Measurements from ENCODE around the gene MXRA7. TPM values are rescaled to one million over a fixed set of nuclear protein-coding genes. Genes with fewer than 3 reads are reported as not detected.
"Not testable (repeated sequence)": the region's sequence is repeated elsewhere in the genome, so short reads cannot be mapped to it uniquely, and the experiment has no call there.

MXRA7 gene
- total RNA-seq, 1 donor from 2014 or later = 187 TPM

GRCh38 chr17:76723812-76724211 is 13.0 kb upstream of the MXRA7 start:
- peaks cover 27% of the 10 kb centered on the region for H3K4me1 Mint-ChIP-seq (ENCODE audit: unreplicated experiment)
- no peaks in the 10 kb centered on the region for H3K9me3 Mint-ChIP-seq (ENCODE audit: unreplicated experiment)
- H3K4me3 Mint-ChIP-seq (ENCODE audit: unreplicated experiment) = no peak overlapping the region
- no peak for TF ChIP-seq CTCF (IDR thresholded peaks at IDR 0.05)
- no peak overlapping the region for H3K27ac Mint-ChIP-seq (ENCODE audit: unreplicated experiment)
- H3K27me3 Mint-ChIP-seq (ENCODE audit: unreplicated experiment) = no peaks in the 10 kb centered on the region
- H3K36me3 Mint-ChIP-seq (ENCODE audit: unreplicated experiment) = peaks cover 33% of the 10 kb centered on the region
- DNase-seq (ENCODE audit: extremely low spot score, unreplicated experiment) = no peak

- not testable (repeated sequence) for H3K9me3 Mint-ChIP-seq (ENCODE audit: unreplicated experiment); H3K27me3 Mint-ChIP-seq (ENCODE audit: unreplicated experiment); DNase-seq (ENCODE audit: extremely low spot score, unreplicated experiment); H3K4me3 Mint-ChIP-seq (ENCODE audit: unreplicated experiment); H3K27ac Mint-ChIP-seq (ENCODE audit: unreplicated experiment)
- peaks cover 19% of the 10 kb centered on the region for H3K4me1 Mint-ChIP-seq (ENCODE audit: unreplicated experiment)
- peaks cover 40% of the 10 kb centered on the region for H3K36me3 Mint-ChIP-seq (ENCODE audit: unreplicated experiment)
Observed at GRCh38 chr17:76722977-76723376, 12.2 kb upstream of the MXRA7 start.

GRCh38 chr17:76722279-76722678 is 11.5 kb upstream of the MXRA7 start:
- DNase-seq (ENCODE audit: extremely low spot score, unreplicated experiment) = no peak

GRCh38 chr17:76721463-76721862 is 10.7 kb upstream of the MXRA7 start:
- Mint-ChIP-seq H3K27me3 (ENCODE audit: unreplicated experiment) (no peaks in the 10 kb centered on the region), H3K36me3 (ENCODE audit: unreplicated experiment) (peaks cover 44% of the 10 kb centered on the region), H3K4me1 (ENCODE audit: unreplicated experiment) (peaks cover 17% of the 10 kb centered on the region), H3K27ac (ENCODE audit: unreplicated experiment) (peak overlapping the region; percentile 13), H3K4me3 (ENCODE audit: unreplicated experiment) (no peak overlapping the region), H3K9me3 (ENCODE audit: unreplicated experiment) (no peaks in the 10 kb centered on the region)
- TF ChIP-seq CTCF (IDR thresholded peaks at IDR 0.05) = no peak
- DNase-seq (ENCODE audit: extremely low spot score, unreplicated experiment) = no peak

More at GRCh38 chr17:76722279-76722678, 11.5 kb upstream of the MXRA7 start:
- Mint-ChIP-seq H3K4me1 (ENCODE audit: unreplicated experiment) (peaks cover 13% of the 10 kb centered on the region), H3K9me3 (ENCODE audit: unreplicated experiment) (no peaks in the 10 kb centered on the region), H3K36me3 (ENCODE audit: unreplicated experiment) (peaks cover 43% of the 10 kb centered on the region), H3K27me3 (ENCODE audit: unreplicated experiment) (no peaks in the 10 kb centered on the region), H3K27ac (ENCODE audit: unreplicated experiment) (peak overlapping the region; percentile 23), H3K4me3 (ENCODE audit: unreplicated experiment) (no peak overlapping the region)
- TF ChIP-seq CTCF (IDR thresholded peaks at IDR 0.05) = no peak

DNA sequence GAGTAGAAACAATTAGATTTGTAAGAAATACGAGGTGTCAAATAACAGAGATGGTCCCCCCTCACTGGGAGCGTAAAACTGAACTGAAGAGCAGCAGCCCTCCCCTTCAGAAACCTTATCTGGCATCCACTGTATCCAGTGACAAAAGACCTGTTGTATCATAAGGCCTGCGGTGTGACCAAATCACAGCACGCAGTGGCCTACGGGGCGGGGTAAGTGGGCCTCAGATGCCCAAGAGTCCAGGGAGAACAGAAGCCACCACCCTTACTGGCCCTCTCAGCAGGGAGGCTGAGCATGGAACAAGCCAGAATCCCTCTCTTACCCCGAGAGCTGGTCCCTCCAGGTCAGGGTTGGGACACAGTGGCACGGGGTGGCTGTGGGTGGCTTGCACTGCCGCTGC is 10.2 kb upstream of the MXRA7 start:
- Mint-ChIP-seq H3K4me1 (ENCODE audit: unreplicated experiment) (peaks cover 23% of the 10 kb centered on the region), H3K9me3 (ENCODE audit: unreplicated experiment) (no peaks in the 10 kb centered on the region), H3K27me3 (ENCODE audit: unreplicated experiment) (no peaks in the 10 kb centered on the region), H3K4me3 (ENCODE audit: unreplicated experiment) (no peak overlapping the region), H3K27ac (ENCODE audit: unreplicated experiment) (peak overlapping the region; percentile 16), H3K36me3 (ENCODE audit: unreplicated experiment) (peaks cover 47% of the 10 kb centered on the region)
- DNase-seq (ENCODE audit: extremely low spot score, unreplicated experiment) = no peak
- no peak for TF ChIP-seq CTCF (IDR thresholded peaks at IDR 0.05)

GRCh38 chr17:76720211-76720610 is 9.4 kb upstream of the MXRA7 start:
- Mint-ChIP-seq H3K27ac (ENCODE audit: unreplicated experiment) (no peak overlapping the region), H3K4me1 (ENCODE audit: unreplicated experiment) (peaks cover 18% of the 10 kb centered on the region), H3K4me3 (ENCODE audit: unreplicated experiment) (no peak overlapping the region), H3K9me3 (ENCODE audit: unreplicated experiment) (no peaks in the 10 kb centered on the region), H3K27me3 (ENCODE audit: unreplicated experiment) (no peaks in the 10 kb centered on the region), H3K36me3 (ENCODE audit: unreplicated experiment) (peaks cover 45% of the 10 kb centered on the region)
- TF ChIP-seq CTCF (IDR thresholded peaks at IDR 0.05) = no peak
- DNase-seq (ENCODE audit: extremely low spot score, unreplicated experiment) = no peak

Data from osteocyte (in vitro differentiated cells).